Transverse colon (tissue), 4 donors: Measurements from ENCODE around the gene TWNK. TPM values are rescaled to one million over a fixed set of nuclear protein-coding genes. Genes with fewer than 3 reads are reported as not detected.

ENCODE experiments used
- DNase-seq: peaks from one replicate; pipeline ENCODE4 v3.0.0-alpha.2; 2019
- H3K27ac ChIP-seq, 4 donors: fragments of 200-600 bp; sonication (generic); 2 replicates each; pipeline ENCODE4 v1.5.1; 2016 to 2018; ENCODE audit warnings: inconsistent platforms in 4 of 4
- H3K27me3 ChIP-seq: fragments of 200-600 bp; sonication (generic); 2 replicates; pipeline ENCODE4 v1.5.1; 2017; ENCODE audit warnings: inconsistent platforms
- H3K36me3 ChIP-seq, 4 donors: fragments of 200-600 bp; sonication (generic); 2 replicates each; pipeline ENCODE4 v1.5.1; 2017 to 2019; ENCODE audit warnings: inconsistent platforms in 4 of 4
- H3K4me1 ChIP-seq, 4 donors: fragments of 200-600 bp; sonication (generic); 2 replicates each; pipeline ENCODE4 v1.5.1; 2017 to 2020; ENCODE audit warnings: inconsistent platforms in 4 of 4
- H3K4me3 ChIP-seq, 4 donors: fragments of 200-600 bp; sonication (generic); 1 replicate in 1 of 4; 2 replicates in 3 of 4; pipeline versions ENCODE4 v1.5.1 to v1.6.1; 2017 to 2019; ENCODE audit warnings: inconsistent platforms in 4 of 4
- H3K9me3 ChIP-seq, 2 donors: fragments of 200-600 bp; sonication (generic); 2 replicates each; pipeline ENCODE4 v1.5.1; 2017 to 2019; ENCODE audit warnings: inconsistent platforms in 2 of 2
- CTCF ChIP-seq, 5 experiments: fragments of 200-600 bp in 3 of 5; fragments of 450-650 bp in 2 of 5; sonication (generic) in 3 of 5; IDR thresholded peaks; 1 replicate in 2 of 5; 2 replicates in 3 of 5; pipeline ENCODE4 v1.5.1; 2016 to 2017; ENCODE audit warnings: antibody characterized with exemption in 5 of 5, inconsistent platforms in 3 of 5, mild to moderate bottlenecking in 2 of 5, moderate library complexity in 1 of 5
- EP300 ChIP-seq: sonication (generic); formaldehyde crosslinking; IDR thresholded peaks from one replicate; pipeline ENCODE4 v1.6.1; 2017; ENCODE audit warnings: antibody characterized with exemption, low read depth
- POLR2A ChIP-seq: fragments of 450-650 bp; IDR thresholded peaks from one replicate; pipeline ENCODE4 v1.6.1; 2016; ENCODE audit warnings: antibody characterized with exemption, mild to moderate bottlenecking, moderate library complexity
- POLR2AphosphoS5 ChIP-seq, 3 donors: sonication (generic); formaldehyde crosslinking; IDR thresholded peaks; one replicate each; pipeline ENCODE4 v1.6.1; 2016; ENCODE audit warnings: antibody characterized with exemption in 3 of 3
- WGBS, 2 donors: methylation state at CpG; one replicate each; pipeline ENCODE4 v1.1.5; 2018; ENCODE audit warnings: low coverage in 1 of 2; 5-methylcytosine and 5-hydroxymethylcytosine counted together
- in situ Hi-C, 4 donors: fragments of 200-750 bp; cut with MboI; loops; one replicate each; pipeline versions ENCODE4 v1.15.0 to v1.15.1; 2017; ENCODE audit warnings: low sequenced_read_pairs in 3 of 4, low pct_ligation_motif_present in 1 of 4, low pct_unique_long_range_greater_than_20kb in 1 of 4
- intact Hi-C: fragments of 100-400 bp; cut with DNase I; formaldehyde crosslinking; loops from one replicate; pipeline ENCODE4 v1.15.1; 2023; ENCODE audit warnings: low total_unique reads
- total RNA-seq, 4 donors: library from RNA; depleted of rRNA; stranded (reverse); fragments of >200 nt; gene quantifications; one replicate each; pipeline ENCODE4 v1.1.0, GENCODE V29; 2016

The TWNK gene
- total RNA-seq, 4 donors from 2014 or later: 1.1 to 12.7 (median 3.3) TPM

- Histone ChIP-seq H3K4me1 (peaks cover 5 to 20% (median 14%) of the 10 kb centered on the region in 4 donors), H3K36me3 (peaks cover 0 to 36% (median 15%) of the 10 kb centered on the region in 4 donors), H3K4me3 (no peak overlapping the region), H3K9me3 (no peaks in the 10 kb centered on the region), H3K27ac (no peak overlapping the region), H3K27me3 (no peaks in the 10 kb centered on the region)
- in situ Hi-C loops (no loop called here), intact Hi-C loops (loop anchor here (10.0 kb wide), 1 partner anchor 51 kb away; no protein-coding TSS in a partner anchor)
- no peak for TF ChIP-seq CTCF (IDR thresholded peaks at IDR 0.05)
- TF ChIP-seq POLR2A: no peak
- TF ChIP-seq EP300: no peak
- TF ChIP-seq POLR2AphosphoS5 (IDR thresholded peaks at IDR 0.05): no peak
- WGBS, 2 donors: 100% methylated on average over 1 of the region's 1 CpG
- no peak for DNase-seq
Measured at GRCh38 chr10:100963826-100964225, 23.5 kb upstream of the TWNK start.

GRCh38 chr10:100965820-100966219, 21.5 kb upstream of the TWNK start:
- Histone ChIP-seq H3K4me1 (peaks cover 8 to 30% (median 16%) of the 10 kb centered on the region in 4 donors), H3K27ac (no peak overlapping the region), H3K27me3 (no peaks in the 10 kb centered on the region), H3K9me3 (no peaks in the 10 kb centered on the region), H3K36me3 (peaks cover 0 to 21% (median 5%) of the 10 kb centered on the region in 4 donors), H3K4me3 (no peak overlapping the region)
- no peak for DNase-seq
- TF ChIP-seq POLR2AphosphoS5 (IDR thresholded peaks at IDR 0.05) (no peak), CTCF (IDR thresholded peaks at IDR 0.05) (no peak), EP300 (no peak), POLR2A (no peak)
- intact Hi-C loops (loop anchor here (1.0 to 10.0 kb wide), 2 partner anchors 27 to 49 kb away; no protein-coding TSS in a partner anchor), in situ Hi-C loops (no loop called here)
- WGBS, 2 donors: 70 to 94% methylated on average over 4 to 5 of the region's 5 CpGs

DNA sequence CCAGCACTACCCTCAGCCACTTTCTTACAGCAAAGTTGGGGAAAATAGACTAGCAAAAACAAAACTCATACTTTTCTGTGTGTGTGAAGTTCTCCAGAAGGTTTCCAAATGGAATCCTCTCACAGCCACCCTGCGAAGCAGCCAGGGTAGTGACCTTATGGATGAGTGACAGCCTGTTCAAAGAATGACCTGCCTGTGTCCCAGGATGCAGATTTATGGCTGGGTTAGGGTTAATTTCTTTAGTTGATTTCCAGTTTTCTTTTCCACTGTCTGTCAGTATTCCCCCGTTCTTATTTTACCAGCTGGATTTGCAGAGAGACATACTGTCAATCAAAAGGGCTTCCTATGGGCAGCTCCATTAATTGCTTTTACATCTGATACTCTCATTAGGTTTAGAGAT, 20.5 kb upstream of the TWNK start:
- Histone ChIP-seq H3K4me1 (peaks cover 8 to 36% (median 20%) of the 10 kb centered on the region in 4 donors), H3K36me3 (peaks cover 0 to 15% (median under 1%) of the 10 kb centered on the region in 4 donors), H3K9me3 (no peaks in the 10 kb centered on the region), H3K27me3 (no peaks in the 10 kb centered on the region), H3K27ac (peak overlapping the region in 3 of 4 donors; percentile 81 to 91 (median 90)), H3K4me3 (no peak overlapping the region)
- in situ Hi-C loops: no loop called here
- no peak for DNase-seq
- TF ChIP-seq EP300 (no peak), CTCF (IDR thresholded peaks at IDR 0.05) (no peak), POLR2AphosphoS5 (IDR thresholded peaks at IDR 0.05) (no peak), POLR2A (no peak)
- intact Hi-C loops: loop anchor here (10.0 kb wide), 1 partner anchor 48 kb away; no protein-coding TSS in a partner anchor
- WGBS, 2 donors: 60 to 73% methylated on average over 2 of the region's 2 CpGs

DNA sequence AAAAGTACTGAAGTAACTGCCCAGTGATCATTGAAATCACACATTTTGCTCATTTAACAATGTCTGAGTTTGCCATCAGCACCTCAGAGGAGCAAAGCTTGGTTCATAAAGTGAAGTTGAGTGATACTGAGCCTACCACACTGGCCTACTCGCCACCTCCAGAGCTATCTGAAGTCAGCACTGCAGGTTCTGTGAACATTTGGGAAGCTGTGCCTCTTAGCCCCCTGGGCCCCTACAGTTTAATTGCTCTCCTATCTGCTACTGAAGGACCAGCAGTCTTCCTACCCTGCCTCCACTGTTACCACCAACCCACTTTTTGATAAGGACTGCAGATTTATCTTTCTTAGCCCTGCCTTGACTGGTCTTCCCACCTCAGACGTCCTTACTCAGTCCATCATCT, 20.0 kb upstream of the TWNK start:
- no peak overlapping the region for H3K4me3 ChIP-seq
- intact Hi-C loops: loop anchor here (10.0 kb wide), 1 partner anchor 47 kb away; no protein-coding TSS in a partner anchor
- H3K9me3 ChIP-seq: no peaks in the 10 kb centered on the region
- no peaks in the 10 kb centered on the region for H3K27me3 ChIP-seq
- H3K36me3 ChIP-seq: peaks cover 0 to 10% (median 0%) of the 10 kb centered on the region in 4 donors
- no peak for DNase-seq
- in situ Hi-C loops: no loop called here
- H3K27ac ChIP-seq: peak overlapping the region; percentile 81 to 91 (median 90)
- WGBS, 2 donors: 82 to 92% methylated on average over 2 of the region's 2 CpGs
- no peak for TF ChIP-seq POLR2A
- no peak for TF ChIP-seq EP300
- no peak for TF ChIP-seq POLR2AphosphoS5 (IDR thresholded peaks at IDR 0.05)
- no peak for TF ChIP-seq CTCF (IDR thresholded peaks at IDR 0.05)
- H3K4me1 ChIP-seq: peaks cover 8 to 41% (median 24%) of the 10 kb centered on the region in 4 donors
